Astrocyte (in vitro differentiated cells and primary cell): ENCODE data around the gene TLR6.

Experiments used
- EZH2 ChIP-seq: IDR thresholded peaks from 2 replicates; pipeline ENCODE4 v1.6.1; 2012; ENCODE audit warnings: mild to moderate bottlenecking, low read length, inconsistent platforms; ENCODE audit not compliant: insufficient read depth
- TF ChIP-seq, protein P1 (sequence below): IDR thresholded peaks from 2 replicates; pipeline ENCODE4 v1.5.1; 2011; ENCODE audit warnings: low read depth, mild to moderate bottlenecking, inconsistent platforms, low read length, moderate library complexity; ENCODE audit not compliant: insufficient read depth

DNA sequence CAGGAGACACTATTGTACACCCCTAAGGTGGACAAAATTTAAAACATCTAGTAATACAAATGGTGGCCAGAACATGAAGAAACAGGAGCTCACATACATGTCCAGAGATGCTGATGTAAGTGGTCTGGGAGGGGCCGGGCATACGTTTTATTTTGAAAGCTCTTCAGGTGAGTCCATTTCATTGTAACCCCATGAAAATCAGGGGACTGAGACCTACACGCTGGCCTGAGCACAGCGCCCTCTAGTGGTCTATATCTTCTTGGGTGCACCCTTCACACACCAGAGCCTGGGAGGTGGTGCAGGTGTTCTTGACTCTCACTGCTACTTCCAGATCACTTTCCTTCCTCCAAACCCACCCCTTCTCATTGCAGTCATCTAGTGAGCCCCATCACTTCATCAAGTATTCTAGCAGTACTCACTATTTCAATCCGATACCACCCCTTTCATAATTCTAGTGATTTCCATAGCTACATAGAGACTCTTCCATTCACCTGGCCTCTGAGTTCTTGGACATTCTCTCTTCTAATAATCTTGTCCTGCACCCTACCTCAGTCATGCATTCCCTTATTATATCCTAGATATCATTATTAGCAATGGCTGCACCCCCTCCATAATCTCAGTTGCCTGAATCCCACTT is 4.3 kb upstream of the TLR6 start:
- TF ChIP-seq, protein P1, sequence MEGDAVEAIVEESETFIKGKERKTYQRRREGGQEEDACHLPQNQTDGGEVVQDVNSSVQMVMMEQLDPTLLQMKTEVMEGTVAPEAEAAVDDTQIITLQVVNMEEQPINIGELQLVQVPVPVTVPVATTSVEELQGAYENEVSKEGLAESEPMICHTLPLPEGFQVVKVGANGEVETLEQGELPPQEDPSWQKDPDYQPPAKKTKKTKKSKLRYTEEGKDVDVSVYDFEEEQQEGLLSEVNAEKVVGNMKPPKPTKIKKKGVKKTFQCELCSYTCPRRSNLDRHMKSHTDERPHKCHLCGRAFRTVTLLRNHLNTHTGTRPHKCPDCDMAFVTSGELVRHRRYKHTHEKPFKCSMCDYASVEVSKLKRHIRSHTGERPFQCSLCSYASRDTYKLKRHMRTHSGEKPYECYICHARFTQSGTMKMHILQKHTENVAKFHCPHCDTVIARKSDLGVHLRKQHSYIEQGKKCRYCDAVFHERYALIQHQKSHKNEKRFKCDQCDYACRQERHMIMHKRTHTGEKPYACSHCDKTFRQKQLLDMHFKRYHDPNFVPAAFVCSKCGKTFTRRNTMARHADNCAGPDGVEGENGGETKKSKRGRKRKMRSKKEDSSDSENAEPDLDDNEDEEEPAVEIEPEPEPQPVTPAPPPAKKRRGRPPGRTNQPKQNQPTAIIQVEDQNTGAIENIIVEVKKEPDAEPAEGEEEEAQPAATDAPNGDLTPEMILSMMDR = peak; percentile 62
- no peak for TF ChIP-seq EZH2
